IMR-90 (cell line): ENCODE measurements around the gene TBCK. TPM values are rescaled to one million over a fixed set of nuclear protein-coding genes. Genes with fewer than 3 reads are reported as not detected.

Experiments used
- ATAC-seq: fragments of 200-7000 bp; cut with Tn5 transposase; 2 replicates; pipeline ENCODE4 v1.9.1; 2020; ENCODE audit warnings: low read depth, mild to moderate bottlenecking, moderate library complexity
- BruUV-seq: library from RNA; stranded (reverse); fragments of 400-500 nt; replicated peaks from 2 replicates; lab custom pipeline; 2021; lab: Mats Ljungman, UMichigan
- CTCF ChIA-PET: fragments of 300-600 bp; formaldehyde crosslinking; extraction: SDS; loops from one replicate; lab custom pipeline; 2021; ENCODE audit warnings: antibody characterized with exemption; lab: Yijun Ruan, JAX
- POLR2A ChIA-PET: fragments of 300-600 bp; sonication (Branson Sonifier 250); formaldehyde crosslinking; loops from one replicate; lab custom pipeline; 2022; ENCODE audit warnings: antibody characterized with exemption; ENCODE audit not compliant: unreplicated experiment; lab: Charles Lee
- DNase-seq: peaks from one replicate; pipeline ENCODE4 v3.0.0; 2013
- H2AFZ ChIP-seq: replicated peaks from 2 replicates; pipeline ENCODE3; 2013; ENCODE audit warnings: low read length, mild to moderate bottlenecking; ENCODE audit not compliant: poor library complexity
- H2AK5ac ChIP-seq: 2 replicates; pipeline ENCODE4 v1.6.1; 2013; ENCODE audit warnings: low read depth, low read length, inconsistent platforms
- H2AK9ac ChIP-seq: replicated peaks from 2 replicates; pipeline ENCODE3; 2013; ENCODE audit warnings: mild to moderate bottlenecking, low read depth, low read length, moderate library complexity; ENCODE audit not compliant: poor library complexity
- H2BK120ac ChIP-seq: 2 replicates; pipeline ENCODE4 v1.6.1; 2013; ENCODE audit warnings: low read depth, low read length, inconsistent platforms
- H2BK15ac ChIP-seq: 3 replicates; pipeline ENCODE4 v1.6.1; 2013; ENCODE audit warnings: low read depth, low read length, inconsistent platforms
- H2BK20ac ChIP-seq: 2 replicates; pipeline ENCODE4 v1.6.1; 2013; ENCODE audit warnings: low read depth, mild to moderate bottlenecking, inconsistent platforms, low read length, moderate library complexity
- H2BK5ac ChIP-seq: 2 replicates; pipeline ENCODE4 v1.6.1; 2013; ENCODE audit warnings: mild to moderate bottlenecking, low read depth, low read length, inconsistent platforms; ENCODE audit not compliant: poor library complexity, severe bottlenecking
- H3K14ac ChIP-seq: replicated peaks from 2 replicates; pipeline ENCODE4 v1.6.1; 2013; ENCODE audit warnings: low read depth, low read length, inconsistent platforms
- H3K18ac ChIP-seq: 2 replicates; pipeline ENCODE4 v1.6.1; 2013; ENCODE audit warnings: low read depth, low read length, control low read depth
- H3K23ac ChIP-seq: 2 replicates; pipeline ENCODE4 v1.6.1; 2013; ENCODE audit warnings: low read depth, low read length, inconsistent platforms
- H3K27ac ChIP-seq: 2 replicates; pipeline ENCODE4 v1.5.1; 2013; ENCODE audit warnings: mild to moderate bottlenecking, control low read depth, low read length; ENCODE audit not compliant: insufficient read depth
- H3K27me3 ChIP-seq: 2 replicates; pipeline ENCODE4 v1.6.1; 2013; ENCODE audit warnings: low read length; ENCODE audit not compliant: control insufficient read depth, insufficient read depth
- H3K36me3 ChIP-seq: 2 replicates; pipeline ENCODE4 v1.6.1; 2013; ENCODE audit warnings: low read length, mixed read lengths; ENCODE audit not compliant: control insufficient read depth, insufficient read depth
- H3K4ac ChIP-seq: 2 replicates; pipeline ENCODE4 v1.6.1; 2013; ENCODE audit warnings: low read depth, low read length, inconsistent platforms
- H3K4me1 ChIP-seq: 2 replicates; pipeline ENCODE4 v1.6.1; 2013; ENCODE audit warnings: low read length, mixed read lengths; ENCODE audit not compliant: control insufficient read depth, insufficient read depth
- H3K4me2 ChIP-seq: 2 replicates; pipeline ENCODE4 v1.6.1; 2013; ENCODE audit warnings: low read depth, mild to moderate bottlenecking, control low read depth, low read length, moderate library complexity
- H3K4me3 ChIP-seq: 2 replicates; pipeline ENCODE4 v1.5.1; 2013; ENCODE audit warnings: low read depth, mild to moderate bottlenecking, control low read depth, low read length, moderate library complexity; ENCODE audit not compliant: insufficient read depth
- H3K56ac ChIP-seq: 2 replicates; pipeline ENCODE4 v1.6.1; 2013; ENCODE audit warnings: low read length, inconsistent platforms; ENCODE audit not compliant: insufficient read depth; ENCODE audit errors: extremely low read depth
- H3K79me1 ChIP-seq, 2 experiments: 2 replicates each; pipeline ENCODE4 v1.6.1; 2013; ENCODE audit warnings: low read length in 2 of 2, inconsistent platforms in 1 of 2, low read depth in 1 of 2
- H3K9ac ChIP-seq: 2 replicates; pipeline ENCODE4 v1.6.1; 2013; ENCODE audit warnings: low read depth, low read length, control low read depth
- H3K9me1 ChIP-seq: 2 replicates; pipeline ENCODE4 v1.6.1; 2013; ENCODE audit warnings: low read length, inconsistent platforms; ENCODE audit not compliant: insufficient read depth
- H3K9me3 ChIP-seq: 2 replicates; pipeline ENCODE4 v1.6.1; 2013; ENCODE audit warnings: low read length; ENCODE audit not compliant: control insufficient read depth, insufficient read depth
- H4K20me1 ChIP-seq: 2 replicates; pipeline ENCODE4 v1.6.1; 2013; ENCODE audit warnings: low read length, inconsistent platforms; ENCODE audit not compliant: insufficient read depth
- H4K5ac ChIP-seq: 2 replicates; pipeline ENCODE4 v1.6.1; 2013; ENCODE audit warnings: mild to moderate bottlenecking, low read depth, low read length, control low read depth
- H4K8ac ChIP-seq, 2 experiments: 2 replicates each; pipeline ENCODE4 v1.6.1; 2013; ENCODE audit warnings: low read depth in 2 of 2, low read length in 2 of 2, control low read depth in 1 of 2, inconsistent platforms in 1 of 2
- H4K91ac ChIP-seq: 2 replicates; pipeline ENCODE4 v1.6.1; 2013; ENCODE audit warnings: low read depth, low read length, inconsistent platforms; ENCODE audit not compliant: insufficient read depth
- CEBPB ChIP-seq: IDR thresholded peaks from 2 replicates; pipeline ENCODE4 v1.6.1; 2012; ENCODE audit warnings: low read depth, low read length, improper control_type of control experiment
- MAZ ChIP-seq: IDR thresholded peaks from 2 replicates; pipeline ENCODE4 v1.6.1; 2012; ENCODE audit warnings: low read depth, mild to moderate bottlenecking, low read length, improper control_type of control experiment, moderate library complexity, borderline replicate concordance
- MXI1 ChIP-seq: IDR thresholded peaks from 2 replicates; pipeline ENCODE4 v1.6.1; 2012; ENCODE audit warnings: low read depth, mild to moderate bottlenecking, low read length, moderate library complexity, borderline replicate concordance
- NFE2L2 ChIP-seq: fragments of 150-350 bp; IDR thresholded peaks from 2 replicates; pipeline ENCODE4 v1.6.1; 2016; ENCODE audit warnings: low read depth, mild to moderate bottlenecking, low read length
- POLR2A ChIP-seq: IDR thresholded peaks from 2 replicates; pipeline ENCODE4 v1.6.1; 2012; ENCODE audit warnings: mild to moderate bottlenecking, low read depth, low read length
- RAD21 ChIP-seq: IDR thresholded peaks from 2 replicates; pipeline ENCODE4 v1.6.1; 2012; ENCODE audit warnings: low read length, improper control_type of control experiment
- RCOR1 ChIP-seq: IDR thresholded peaks from 2 replicates; pipeline ENCODE4 v1.6.1; 2012; ENCODE audit warnings: mild to moderate bottlenecking, low read length, improper control_type of control experiment; ENCODE audit not compliant: insufficient replicate concordance
- dilution Hi-C: fragments of 300-500 bp; cut with HindIII; formaldehyde crosslinking; loops from one replicate; pipeline ENCODE4 v1.14.3; 2018; ENCODE audit warnings: low sequenced_read_pairs; ENCODE audit not compliant: unreplicated experiment
- in situ Hi-C: fragments of 300-500 bp; cut with MboI; formaldehyde crosslinking; loops from 3 replicates; pipeline ENCODE4 v1.14.3; 2019; ENCODE audit warnings: low sequenced_read_pairs, inconsistent platforms, mixed read lengths
- intact Hi-C: fragments of 100-400 bp; cut with micrococcal nuclease; formaldehyde crosslinking; loops from 2 replicates; pipeline ENCODE4 v1.10.0; 2022
- polyA plus RNA-seq, 3 experiments: library from polyadenylated mRNA; depleted of rRNA; stranded (reverse); fragments of >200 nt; gene quantifications; 2 replicates each; pipeline ENCODE4 v1.2.3, GENCODE V29; 2012; ENCODE audit warnings: low replicate concordance in 1 of 3
- total RNA-seq: library from RNA; depleted of rRNA; stranded (reverse); fragments of >200 nt; gene quantifications from 2 replicates; pipeline ENCODE4 v1.2.3, GENCODE V29; 2012
- TF ChIP-seq, protein P1 (sequence below): fragments of 150-350 bp; IDR thresholded peaks from 2 replicates; pipeline ENCODE4 v1.6.1; 2017; ENCODE audit warnings: mild to moderate bottlenecking, antibody characterized with exemption, low read length, low read depth
- TF ChIP-seq, protein P2 (sequence below): conservative IDR thresholded peaks from 2 replicates; pipeline ENCODE4 v1.5.1; 2012; ENCODE audit warnings: mild to moderate bottlenecking, low read depth, low read length, improper control_type of control experiment

The TBCK gene
- total and polyA plus RNA-seq, 2 of the 4 experiments (the other 2 are of a cell fraction), result 10.7 to 29.9 TPM

DNA sequence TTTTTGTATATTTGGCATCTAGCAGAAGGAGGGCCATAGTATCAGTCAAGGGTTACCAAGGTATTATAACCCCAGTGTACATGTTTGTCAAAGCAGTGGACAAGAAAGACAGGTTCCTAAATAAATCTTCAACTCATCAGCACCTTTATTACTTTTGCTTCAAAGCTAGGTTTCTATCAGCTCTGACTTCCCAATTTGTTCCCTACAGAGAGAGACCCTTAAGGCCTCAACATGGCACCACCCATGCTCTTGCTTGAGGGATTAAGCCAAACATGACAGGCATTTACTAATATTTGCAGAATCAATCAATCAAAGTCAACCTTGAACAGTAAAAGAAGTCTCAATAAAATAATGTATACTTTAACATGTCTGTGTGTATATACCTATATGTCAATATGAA lies 9.4 kb downstream of the TBCK start:
- no peak overlapping the region for H4K5ac ChIP-seq
- H4K20me1 ChIP-seq, result no peaks in the 10 kb centered on the region
- H4K8ac ChIP-seq, result no peak overlapping the region
- H2BK20ac ChIP-seq, result no peak overlapping the region
- intact Hi-C loops, result no loop called here
- H3K4me3 ChIP-seq, result no peak overlapping the region
- POLR2A ChIA-PET, result interaction anchor here (0.6 kb wide), 1 partner anchor 289 kb away, joined by 7 read pairs; no protein-coding TSS in a partner anchor
- H3K4ac ChIP-seq, result no peak overlapping the region
- H2AK5ac ChIP-seq, result no peak overlapping the region
- no peak for ATAC-seq
- H3K27me3 ChIP-seq, result no peaks in the 10 kb centered on the region
- H3K4me1 ChIP-seq, result peaks cover 2% of the 10 kb centered on the region; the same call in 1 of the 2 replicates
- in situ Hi-C loops, result no loop called here
- no peak overlapping the region for H3K18ac ChIP-seq
- no peak overlapping the region for H3K4me2 ChIP-seq
- no peak for DNase-seq
- H2BK5ac ChIP-seq, result no peak overlapping the region
- peaks cover 10 to 22% of the 10 kb centered on the region in 2 experiments for H3K79me1 ChIP-seq
- no peak overlapping the region for H2AFZ ChIP-seq
- dilution Hi-C loops, result no loop called here
- no peaks in the 10 kb centered on the region for H3K9me3 ChIP-seq
- H3K56ac ChIP-seq, result no peak overlapping the region
- no TSS peak for BruUV-seq
- CTCF ChIA-PET, result no interaction called here
- H4K91ac ChIP-seq, result no peak overlapping the region
- no peak overlapping the region for H3K14ac ChIP-seq
- H3K23ac ChIP-seq, result no peak overlapping the region
- peaks cover 1% of the 10 kb centered on the region; the same call in 1 of the 2 replicates for H3K36me3 ChIP-seq
- no peak overlapping the region for H2BK15ac ChIP-seq
- H2AK9ac ChIP-seq, result no peak overlapping the region
- no peaks in the 10 kb centered on the region for H3K9me1 ChIP-seq
- H3K27ac ChIP-seq, result no peak overlapping the region
- TF ChIP-seq RAD21 (no peak), MXI1 (no peak), NFE2L2 (no peak), RCOR1 (no peak), POLR2A (no peak), MAZ (no peak), CEBPB (no peak)
- TF ChIP-seq, protein P1, sequence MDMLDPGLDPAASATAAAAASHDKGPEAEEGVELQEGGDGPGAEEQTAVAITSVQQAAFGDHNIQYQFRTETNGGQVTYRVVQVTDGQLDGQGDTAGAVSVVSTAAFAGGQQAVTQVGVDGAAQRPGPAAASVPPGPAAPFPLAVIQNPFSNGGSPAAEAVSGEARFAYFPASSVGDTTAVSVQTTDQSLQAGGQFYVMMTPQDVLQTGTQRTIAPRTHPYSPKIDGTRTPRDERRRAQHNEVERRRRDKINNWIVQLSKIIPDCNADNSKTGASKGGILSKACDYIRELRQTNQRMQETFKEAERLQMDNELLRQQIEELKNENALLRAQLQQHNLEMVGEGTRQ, result no peak
- TF ChIP-seq, protein P2, sequence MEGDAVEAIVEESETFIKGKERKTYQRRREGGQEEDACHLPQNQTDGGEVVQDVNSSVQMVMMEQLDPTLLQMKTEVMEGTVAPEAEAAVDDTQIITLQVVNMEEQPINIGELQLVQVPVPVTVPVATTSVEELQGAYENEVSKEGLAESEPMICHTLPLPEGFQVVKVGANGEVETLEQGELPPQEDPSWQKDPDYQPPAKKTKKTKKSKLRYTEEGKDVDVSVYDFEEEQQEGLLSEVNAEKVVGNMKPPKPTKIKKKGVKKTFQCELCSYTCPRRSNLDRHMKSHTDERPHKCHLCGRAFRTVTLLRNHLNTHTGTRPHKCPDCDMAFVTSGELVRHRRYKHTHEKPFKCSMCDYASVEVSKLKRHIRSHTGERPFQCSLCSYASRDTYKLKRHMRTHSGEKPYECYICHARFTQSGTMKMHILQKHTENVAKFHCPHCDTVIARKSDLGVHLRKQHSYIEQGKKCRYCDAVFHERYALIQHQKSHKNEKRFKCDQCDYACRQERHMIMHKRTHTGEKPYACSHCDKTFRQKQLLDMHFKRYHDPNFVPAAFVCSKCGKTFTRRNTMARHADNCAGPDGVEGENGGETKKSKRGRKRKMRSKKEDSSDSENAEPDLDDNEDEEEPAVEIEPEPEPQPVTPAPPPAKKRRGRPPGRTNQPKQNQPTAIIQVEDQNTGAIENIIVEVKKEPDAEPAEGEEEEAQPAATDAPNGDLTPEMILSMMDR, result no peak
- no peak overlapping the region for H3K9ac ChIP-seq
- H2BK120ac ChIP-seq, result no peak overlapping the region
